ENCODE results near the gene FBN1.

The FBN1 gene

GRCh38 chr15:48466820-48467219, 178.7 kb downstream of the FBN1 start:
- Histone ChIP-seq H3K27ac (ENCODE audit: insufficient read depth, low read depth, low read length, poor library complexity, severe bottlenecking) (no peak overlapping the region), H3K9me3 (ENCODE audit: control insufficient read depth, low read length) (no peaks in the 10 kb centered on the region), H3K4me1 (ENCODE audit: control insufficient read depth, insufficient read depth, low read length) (no peaks in the 10 kb centered on the region), H3K36me3 (ENCODE audit: control insufficient read depth, insufficient read depth, low read length) (peaks cover 25% of the 10 kb centered on the region), H3K27me3 (ENCODE audit: control insufficient read depth, insufficient read depth, low read length, poor library complexity, severe bottlenecking) (no peaks in the 10 kb centered on the region), H3K4me3 (ENCODE audit: insufficient read depth, low read depth, low read length) (no peak overlapping the region)
- 100% methylated on average over 1 of the region's 1 CpG for WGBS, 2 experiments

- Histone ChIP-seq H3K4me3 (ENCODE audit: insufficient read depth, low read depth, low read length) (no peak overlapping the region), H3K27ac (ENCODE audit: insufficient read depth, low read depth, low read length, poor library complexity, severe bottlenecking) (no peak overlapping the region), H3K9me3 (ENCODE audit: control insufficient read depth, low read length) (no peaks in the 10 kb centered on the region), H3K36me3 (ENCODE audit: control insufficient read depth, insufficient read depth, low read length) (peaks cover 25% of the 10 kb centered on the region), H3K27me3 (ENCODE audit: control insufficient read depth, insufficient read depth, low read length, poor library complexity, severe bottlenecking) (no peaks in the 10 kb centered on the region), H3K4me1 (ENCODE audit: control insufficient read depth, insufficient read depth, low read length) (no peaks in the 10 kb centered on the region)
Measured at GRCh38 chr15:48466079-48466478, 179.4 kb downstream of the FBN1 start.

- Histone ChIP-seq H3K27me3 (ENCODE audit: control insufficient read depth, insufficient read depth, low read length, poor library complexity, severe bottlenecking) (no peaks in the 10 kb centered on the region), H3K27ac (ENCODE audit: insufficient read depth, low read depth, low read length, poor library complexity, severe bottlenecking) (no peak overlapping the region), H3K4me1 (ENCODE audit: control insufficient read depth, insufficient read depth, low read length) (no peaks in the 10 kb centered on the region), H3K9me3 (ENCODE audit: control insufficient read depth, low read length) (no peaks in the 10 kb centered on the region), H3K36me3 (ENCODE audit: control insufficient read depth, insufficient read depth, low read length) (peaks cover 24% of the 10 kb centered on the region), H3K4me3 (ENCODE audit: insufficient read depth, low read depth, low read length) (no peak overlapping the region)
- WGBS, 2 experiments: 91 to 96% methylated on average over 4 to 5 of the region's 5 CpGs
Measured at GRCh38 chr15:48465410-48465809, 180.1 kb downstream of the FBN1 start.

- WGBS, 2 experiments: 100% methylated on average over 3 to 4 of the region's 4 CpGs
- H3K4me3 ChIP-seq (ENCODE audit: insufficient read depth, low read depth, low read length): no peak overlapping the region
- H3K36me3 ChIP-seq (ENCODE audit: control insufficient read depth, insufficient read depth, low read length): peaks cover 20% of the 10 kb centered on the region
- H3K27me3 ChIP-seq (ENCODE audit: control insufficient read depth, insufficient read depth, low read length, poor library complexity, severe bottlenecking): no peaks in the 10 kb centered on the region
- H3K4me1 ChIP-seq (ENCODE audit: control insufficient read depth, insufficient read depth, low read length): no peaks in the 10 kb centered on the region
- H3K9me3 ChIP-seq (ENCODE audit: control insufficient read depth, low read length): no peaks in the 10 kb centered on the region
- no peak overlapping the region for H3K27ac ChIP-seq (ENCODE audit: insufficient read depth, low read depth, low read length, poor library complexity, severe bottlenecking)
Measured at GRCh38 chr15:48463366-48463880, 182.1 kb downstream of the FBN1 start.

GRCh38 chr15:48462688-48463087, 182.8 kb downstream of the FBN1 start:
- peaks cover 13% of the 10 kb centered on the region for H3K36me3 ChIP-seq (ENCODE audit: control insufficient read depth, insufficient read depth, low read length)
- no peaks in the 10 kb centered on the region for H3K4me1 ChIP-seq (ENCODE audit: control insufficient read depth, insufficient read depth, low read length)
- H3K27me3 ChIP-seq (ENCODE audit: control insufficient read depth, insufficient read depth, low read length, poor library complexity, severe bottlenecking): no peaks in the 10 kb centered on the region
- no peak overlapping the region for H3K27ac ChIP-seq (ENCODE audit: insufficient read depth, low read depth, low read length, poor library complexity, severe bottlenecking)
- no peak overlapping the region for H3K4me3 ChIP-seq (ENCODE audit: insufficient read depth, low read depth, low read length)
- WGBS, 2 experiments: 91 to 94% methylated on average over 3 to 4 of the region's 4 CpGs
- no peaks in the 10 kb centered on the region for H3K9me3 ChIP-seq (ENCODE audit: control insufficient read depth, low read length)

GRCh38 chr15:48459571-48460442, 185.7 kb downstream of the FBN1 start:
- Histone ChIP-seq H3K27ac (ENCODE audit: insufficient read depth, low read depth, low read length, poor library complexity, severe bottlenecking) (no peak overlapping the region), H3K4me1 (ENCODE audit: control insufficient read depth, insufficient read depth, low read length) (no peaks in the 10 kb centered on the region), H3K36me3 (ENCODE audit: control insufficient read depth, insufficient read depth, low read length) (peaks cover 16% of the 10 kb centered on the region), H3K9me3 (ENCODE audit: control insufficient read depth, low read length) (no peaks in the 10 kb centered on the region), H3K4me3 (ENCODE audit: insufficient read depth, low read depth, low read length) (no peak overlapping the region), H3K27me3 (ENCODE audit: control insufficient read depth, insufficient read depth, low read length, poor library complexity, severe bottlenecking) (no peaks in the 10 kb centered on the region)
- 95 to 97% methylated on average over 7 of the region's 7 CpGs for WGBS, 2 experiments

- H3K27ac ChIP-seq (ENCODE audit: insufficient read depth, low read depth, low read length, poor library complexity, severe bottlenecking): no peak overlapping the region
- H3K27me3 ChIP-seq (ENCODE audit: control insufficient read depth, insufficient read depth, low read length, poor library complexity, severe bottlenecking): no peaks in the 10 kb centered on the region
- 94 to 100% methylated on average over 2 of the region's 2 CpGs for WGBS, 2 experiments
- no peaks in the 10 kb centered on the region for H3K4me1 ChIP-seq (ENCODE audit: control insufficient read depth, insufficient read depth, low read length)
- no peak overlapping the region for H3K4me3 ChIP-seq (ENCODE audit: insufficient read depth, low read depth, low read length)
- no peaks in the 10 kb centered on the region for H3K9me3 ChIP-seq (ENCODE audit: control insufficient read depth, low read length)
- H3K36me3 ChIP-seq (ENCODE audit: control insufficient read depth, insufficient read depth, low read length): peaks cover 18% of the 10 kb centered on the region
Measured at GRCh38 chr15:48458876-48459275, 186.6 kb downstream of the FBN1 start.

GRCh38 chr15:48456134-48456533, 189.4 kb downstream of the FBN1 start:
- Histone ChIP-seq H3K36me3 (ENCODE audit: control insufficient read depth, insufficient read depth, low read length) (peaks cover 10% of the 10 kb centered on the region), H3K4me1 (ENCODE audit: control insufficient read depth, insufficient read depth, low read length) (no peaks in the 10 kb centered on the region), H3K4me3 (ENCODE audit: insufficient read depth, low read depth, low read length) (no peak overlapping the region), H3K27me3 (ENCODE audit: control insufficient read depth, insufficient read depth, low read length, poor library complexity, severe bottlenecking) (no peaks in the 10 kb centered on the region), H3K9me3 (ENCODE audit: control insufficient read depth, low read length) (no peaks in the 10 kb centered on the region), H3K27ac (ENCODE audit: insufficient read depth, low read depth, low read length, poor library complexity, severe bottlenecking) (no peak overlapping the region)
- WGBS, 2 experiments: 78 to 86% methylated on average over 1 of the region's 1 CpG

- Histone ChIP-seq H3K4me1 (ENCODE audit: control insufficient read depth, insufficient read depth, low read length) (no peaks in the 10 kb centered on the region), H3K4me3 (ENCODE audit: insufficient read depth, low read depth, low read length) (no peak overlapping the region), H3K27me3 (ENCODE audit: control insufficient read depth, insufficient read depth, low read length, poor library complexity, severe bottlenecking) (no peaks in the 10 kb centered on the region), H3K36me3 (ENCODE audit: control insufficient read depth, insufficient read depth, low read length) (peaks cover 10% of the 10 kb centered on the region), H3K27ac (ENCODE audit: insufficient read depth, low read depth, low read length, poor library complexity, severe bottlenecking) (no peak overlapping the region), H3K9me3 (ENCODE audit: control insufficient read depth, low read length) (no peaks in the 10 kb centered on the region)
- WGBS, 2 experiments: 94 to 95% methylated on average over 3 of the region's 3 CpGs
Measured at GRCh38 chr15:48451736-48452135, 193.8 kb downstream of the FBN1 start.

GRCh38 chr15:48451241-48451640, 194.3 kb downstream of the FBN1 start:
- Histone ChIP-seq H3K4me3 (ENCODE audit: insufficient read depth, low read depth, low read length) (no peak overlapping the region), H3K9me3 (ENCODE audit: control insufficient read depth, low read length) (no peaks in the 10 kb centered on the region), H3K27ac (ENCODE audit: insufficient read depth, low read depth, low read length, poor library complexity, severe bottlenecking) (no peak overlapping the region), H3K36me3 (ENCODE audit: control insufficient read depth, insufficient read depth, low read length) (peaks cover 10% of the 10 kb centered on the region), H3K4me1 (ENCODE audit: control insufficient read depth, insufficient read depth, low read length) (no peaks in the 10 kb centered on the region), H3K27me3 (ENCODE audit: control insufficient read depth, insufficient read depth, low read length, poor library complexity, severe bottlenecking) (no peaks in the 10 kb centered on the region)
- WGBS, 2 experiments: 86 to 89% methylated on average over 3 of the region's 3 CpGs

Measured in ectodermal cell (in vitro differentiated cells).